Rectal smooth muscle tissue (tissue), 1 donor: ENCODE measurements around the gene R3HCC1L.

Experiments used
- H3K27ac ChIP-seq: one replicate; pipeline ENCODE4 v1.7.0; 2013; ENCODE audit warnings: low read depth, low read length, inconsistent platforms
- H3K27me3 ChIP-seq: one replicate; pipeline ENCODE4 v1.7.0; 2013; ENCODE audit warnings: low read length; ENCODE audit not compliant: control insufficient read depth, insufficient read depth
- H3K36me3 ChIP-seq: one replicate; pipeline ENCODE4 v1.7.0; 2013; ENCODE audit warnings: low read length; ENCODE audit not compliant: control insufficient read depth, insufficient read depth
- H3K4me1 ChIP-seq: one replicate; pipeline ENCODE4 v1.7.0; 2013; ENCODE audit warnings: low read length; ENCODE audit not compliant: control insufficient read depth, insufficient read depth
- H3K4me3 ChIP-seq: one replicate; pipeline ENCODE4 v1.7.0; 2013; ENCODE audit warnings: low read length
- H3K9ac ChIP-seq: one replicate; pipeline ENCODE4 v1.7.0; 2013; ENCODE audit warnings: low read length

R3HCC1L gene

GRCh38 chr10:98249134-98249533 is 114.7 kb downstream of the R3HCC1L start:
- Histone ChIP-seq H3K27ac (no peak overlapping the region), H3K4me1 (peaks cover 14% of the 10 kb centered on the region), H3K9ac (no peak overlapping the region), H3K36me3 (peaks cover 16% of the 10 kb centered on the region), H3K4me3 (no peak overlapping the region), H3K27me3 (no peaks in the 10 kb centered on the region)

GRCh38 chr10:98251399-98251798 is 116.9 kb downstream of the R3HCC1L start:
- Histone ChIP-seq H3K27ac (no peak overlapping the region), H3K36me3 (peaks cover 16% of the 10 kb centered on the region), H3K9ac (no peak overlapping the region), H3K4me3 (no peak overlapping the region), H3K4me1 (no peaks in the 10 kb centered on the region), H3K27me3 (no peaks in the 10 kb centered on the region)

GRCh38 chr10:98252464-98252863 is 118.0 kb downstream of the R3HCC1L start:
- peaks cover 14% of the 10 kb centered on the region for H3K36me3 ChIP-seq
- H3K4me3 ChIP-seq: no peak overlapping the region
- no peaks in the 10 kb centered on the region for H3K27me3 ChIP-seq
- no peak overlapping the region for H3K9ac ChIP-seq
- H3K4me1 ChIP-seq: no peaks in the 10 kb centered on the region
- no peak overlapping the region for H3K27ac ChIP-seq

- H3K4me3 ChIP-seq: no peak overlapping the region
- H3K27me3 ChIP-seq: no peaks in the 10 kb centered on the region
- no peaks in the 10 kb centered on the region for H3K4me1 ChIP-seq
- H3K36me3 ChIP-seq: peaks cover 6% of the 10 kb centered on the region
- no peak overlapping the region for H3K9ac ChIP-seq
- H3K27ac ChIP-seq: no peak overlapping the region
Measured at GRCh38 chr10:98253499-98253898, 119.0 kb downstream of the R3HCC1L start.

GRCh38 chr10:98254234-98254974 is 119.9 kb downstream of the R3HCC1L start:
- Histone ChIP-seq H3K4me3 (no peak overlapping the region), H3K4me1 (no peaks in the 10 kb centered on the region), H3K36me3 (no peaks in the 10 kb centered on the region), H3K27ac (no peak overlapping the region), H3K9ac (no peak overlapping the region), H3K27me3 (no peaks in the 10 kb centered on the region)

GRCh38 chr10:98255146-98255877 is 120.9 kb downstream of the R3HCC1L start:
- H3K9ac ChIP-seq: no peak overlapping the region
- H3K27me3 ChIP-seq: no peaks in the 10 kb centered on the region
- H3K27ac ChIP-seq: no peak overlapping the region
- no peaks in the 10 kb centered on the region for H3K4me1 ChIP-seq
- no peak overlapping the region for H3K4me3 ChIP-seq
- no peaks in the 10 kb centered on the region for H3K36me3 ChIP-seq

GRCh38 chr10:98256692-98257091 is 122.2 kb downstream of the R3HCC1L start:
- Histone ChIP-seq H3K4me1 (no peaks in the 10 kb centered on the region), H3K4me3 (no peak overlapping the region), H3K27ac (no peak overlapping the region), H3K27me3 (no peaks in the 10 kb centered on the region), H3K36me3 (no peaks in the 10 kb centered on the region), H3K9ac (no peak overlapping the region)

- Histone ChIP-seq H3K36me3 (no peaks in the 10 kb centered on the region), H3K9ac (no peak overlapping the region), H3K4me1 (no peaks in the 10 kb centered on the region), H3K27me3 (no peaks in the 10 kb centered on the region), H3K4me3 (no peak overlapping the region), H3K27ac (no peak overlapping the region)
Measured at GRCh38 chr10:98257198-98257597, 122.7 kb downstream of the R3HCC1L start.

- no peaks in the 10 kb centered on the region for H3K27me3 ChIP-seq
- H3K4me1 ChIP-seq: no peaks in the 10 kb centered on the region
- H3K27ac ChIP-seq: no peak overlapping the region
Measured at GRCh38 chr10:98257961-98258360, 123.5 kb downstream of the R3HCC1L start.

GRCh38 chr10:98258683-98259454 is 124.4 kb downstream of the R3HCC1L start:
- Histone ChIP-seq H3K4me3 (no peak overlapping the region), H3K27ac (no peak overlapping the region), H3K36me3 (no peaks in the 10 kb centered on the region), H3K9ac (no peak overlapping the region), H3K4me1 (no peaks in the 10 kb centered on the region), H3K27me3 (no peaks in the 10 kb centered on the region)

More at GRCh38 chr10:98257961-98258360, 123.5 kb downstream of the R3HCC1L start:
- H3K36me3 ChIP-seq: no peaks in the 10 kb centered on the region
- H3K4me3 ChIP-seq: no peak overlapping the region
- H3K9ac ChIP-seq: no peak overlapping the region

- Histone ChIP-seq H3K27me3 (no peaks in the 10 kb centered on the region), H3K4me1 (no peaks in the 10 kb centered on the region), H3K9ac (no peak overlapping the region), H3K4me3 (no peak overlapping the region), H3K36me3 (no peaks in the 10 kb centered on the region), H3K27ac (no peak overlapping the region)
Measured at GRCh38 chr10:98259606-98260315, 125.3 kb downstream of the R3HCC1L start.

- no peak overlapping the region for H3K9ac ChIP-seq
- H3K4me3 ChIP-seq: no peak overlapping the region
- no peaks in the 10 kb centered on the region for H3K36me3 ChIP-seq
- H3K27ac ChIP-seq: no peak overlapping the region
- no peaks in the 10 kb centered on the region for H3K27me3 ChIP-seq
- no peaks in the 10 kb centered on the region for H3K4me1 ChIP-seq
Measured at GRCh38 chr10:98260350-98260749, 125.9 kb downstream of the R3HCC1L start.
